DND-41 (cell line): ENCODE data around the gene TARBP2.

Experiments
- CTCF ChIP-seq: IDR thresholded peaks from 2 replicates; pipeline ENCODE4 v1.5.1; 2012; ENCODE audit warnings: borderline replicate concordance, low read length, moderate library complexity, mild to moderate bottlenecking; ENCODE audit not compliant: poor library complexity, severe bottlenecking; ENCODE audit errors: extremely low read depth
- EZH2 ChIP-seq: IDR thresholded peaks from 3 replicates; pipeline ENCODE4 v1.6.1; 2012; ENCODE audit warnings: borderline replicate concordance, low read depth, mild to moderate bottlenecking, moderate library complexity, low read length, inconsistent platforms; ENCODE audit not compliant: severe bottlenecking

- TF ChIP-seq CTCF (peak; percentile 56), EZH2 (no peak)
These were observed 24.3 kb upstream of the TARBP2 start for GRCh38 chr12:53476769-53477209.
